ENCODE measurements around the gene HAUS7.

GRCh38 chrX:153441981-153442380, 28.4 kb downstream of the HAUS7 start:
- TF ChIP-seq EZH2 (IDR thresholded peaks at IDR 0.05; ENCODE audit: low read depth, unreplicated experiment): no peak
- TF ChIP-seq EZH2phosphoT487 (IDR thresholded peaks at IDR 0.05; ENCODE audit: unreplicated experiment): no peak
- no peak for TF ChIP-seq CTCF (conservative IDR thresholded peaks at IDR 0.05; ENCODE audit: low read depth in 2 of 2)
- no peak for TF ChIP-seq POLR2AphosphoS5 (IDR thresholded peaks at IDR 0.05; ENCODE audit: low read depth)
- TF ChIP-seq REST (IDR thresholded peaks at IDR 0.05; ENCODE audit: unreplicated experiment): no peak
- TF ChIP-seq JUNB (IDR thresholded peaks at IDR 0.05; ENCODE audit: unreplicated experiment): no peak
- TF ChIP-seq CREB1 (CRISPR knock-in tag; IDR thresholded peaks at IDR 0.05; ENCODE audit: low read depth): no peak
- no peak for TF ChIP-seq NANOG (IDR thresholded peaks at IDR 0.05; ENCODE audit: borderline replicate concordance)

Measured in GM23338 (cell line).